Right atrium auricular region (tissue), 2 donors: ENCODE data around the gene VSIG10. TPM values are rescaled to one million over a fixed set of nuclear protein-coding genes. Genes with fewer than 3 reads are reported as not detected.

ENCODE experiments used
- DNase-seq: peaks from one replicate; pipeline ENCODE4 v3.0.0-alpha.2; 2019; ENCODE audit warnings: low spot score
- H3K27ac ChIP-seq, 2 donors: fragments of 200-600 bp; sonication (generic); 1 replicate in 1 of 2; 2 replicates in 1 of 2; pipeline ENCODE4 v1.5.1; 2016 to 2019
- H3K27me3 ChIP-seq, 2 donors: fragments of 200-600 bp; sonication (generic); one replicate each; pipeline versions ENCODE4 v1.5.1 to v1.6.0; 2017 to 2019
- H3K36me3 ChIP-seq: fragments of 200-600 bp; sonication (generic); one replicate; pipeline ENCODE4 v1.5.1; 2016
- H3K4me1 ChIP-seq, 2 donors: fragments of 200-600 bp; sonication (generic); one replicate each; pipeline versions ENCODE4 v1.5.1 to v1.6.0; 2017 to 2019
- H3K4me3 ChIP-seq, 2 donors: fragments of 200-600 bp; sonication (generic); 1 replicate in 1 of 2; 2 replicates in 1 of 2; pipeline ENCODE4 v1.5.1; 2017 to 2019; ENCODE audit warnings: mild to moderate bottlenecking in 1 of 2, moderate library complexity in 1 of 2
- H3K9me3 ChIP-seq, 2 donors: fragments of 200-600 bp; sonication (generic); one replicate each; pipeline ENCODE4 v1.5.1; 2019
- CTCF ChIP-seq, 2 donors: fragments of 200-600 bp; sonication (generic); IDR thresholded peaks; one replicate each; pipeline ENCODE4 v1.5.1; 2019; ENCODE audit warnings: antibody characterized with exemption in 2 of 2
- total RNA-seq, 2 donors: library from RNA; depleted of rRNA; stranded (reverse); fragments of >200 nt; gene quantifications; one replicate each; pipeline ENCODE4 v1.1.0, GENCODE V29; 2016

Gene VSIG10
- total RNA-seq, 2 donors from 2014 or later: 11.0 to 12.4 TPM

DNA sequence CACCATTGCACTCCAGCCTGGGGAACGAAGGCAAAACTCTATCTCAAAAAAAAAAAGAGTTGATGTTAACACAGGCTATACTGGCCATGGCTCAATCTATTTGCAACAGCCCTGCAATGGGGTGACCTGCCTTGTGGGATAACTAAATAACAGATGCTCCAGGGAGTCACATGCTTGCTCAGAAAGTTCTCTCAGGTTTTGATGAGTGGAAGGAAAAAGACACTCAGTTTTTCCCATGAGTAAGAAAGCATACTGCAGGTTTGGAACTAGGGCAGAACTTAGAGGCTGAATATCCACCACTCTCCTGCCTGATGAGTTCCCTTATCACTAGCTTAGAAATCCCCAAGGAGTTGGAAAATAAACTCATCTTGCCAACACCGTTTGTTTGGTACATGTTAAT lies 59.7 kb downstream of the VSIG10 start:
- peaks cover 35% of the 10 kb centered on the region for H3K36me3 ChIP-seq
- DNase-seq: no peak
- H3K27me3 ChIP-seq: no peaks in the 10 kb centered on the region
- no peak overlapping the region for H3K27ac ChIP-seq
- no peak for TF ChIP-seq CTCF (IDR thresholded peaks at IDR 0.05)
- H3K9me3 ChIP-seq: no peaks in the 10 kb centered on the region
- no peak overlapping the region for H3K4me3 ChIP-seq
- H3K4me1 ChIP-seq: no peaks in the 10 kb centered on the region

- DNase-seq: no peak
- no peaks in the 10 kb centered on the region for H3K27me3 ChIP-seq
- peaks cover 54% of the 10 kb centered on the region for H3K36me3 ChIP-seq
- H3K9me3 ChIP-seq: no peaks in the 10 kb centered on the region
- no peak overlapping the region for H3K4me3 ChIP-seq
- no peaks in the 10 kb centered on the region for H3K4me1 ChIP-seq
- TF ChIP-seq CTCF (IDR thresholded peaks at IDR 0.05): no peak
- H3K27ac ChIP-seq: no peak overlapping the region
Measured at GRCh38 chr12:118042091-118042490, 61.7 kb downstream of the VSIG10 start.

- Histone ChIP-seq H3K27ac (no peak overlapping the region), H3K4me3 (no peak overlapping the region), H3K36me3 (peaks cover 92% of the 10 kb centered on the region), H3K4me1 (no peaks in the 10 kb centered on the region), H3K9me3 (no peaks in the 10 kb centered on the region), H3K27me3 (no peaks in the 10 kb centered on the region)
- DNase-seq: no peak
- TF ChIP-seq CTCF (IDR thresholded peaks at IDR 0.05): no peak
Measured at GRCh38 chr12:118038137-118038536, 65.7 kb downstream of the VSIG10 start.

GRCh38 chr12:118036672-118037411 lies 67.0 kb downstream of the VSIG10 start:
- no peak overlapping the region for H3K4me3 ChIP-seq
- no peak for TF ChIP-seq CTCF (IDR thresholded peaks at IDR 0.05)
- H3K36me3 ChIP-seq: peaks cover 92% of the 10 kb centered on the region
- no peaks in the 10 kb centered on the region for H3K9me3 ChIP-seq
- H3K4me1 ChIP-seq: no peaks in the 10 kb centered on the region
- no peaks in the 10 kb centered on the region for H3K27me3 ChIP-seq
- no peak overlapping the region for H3K27ac ChIP-seq
- no peak for DNase-seq

DNA sequence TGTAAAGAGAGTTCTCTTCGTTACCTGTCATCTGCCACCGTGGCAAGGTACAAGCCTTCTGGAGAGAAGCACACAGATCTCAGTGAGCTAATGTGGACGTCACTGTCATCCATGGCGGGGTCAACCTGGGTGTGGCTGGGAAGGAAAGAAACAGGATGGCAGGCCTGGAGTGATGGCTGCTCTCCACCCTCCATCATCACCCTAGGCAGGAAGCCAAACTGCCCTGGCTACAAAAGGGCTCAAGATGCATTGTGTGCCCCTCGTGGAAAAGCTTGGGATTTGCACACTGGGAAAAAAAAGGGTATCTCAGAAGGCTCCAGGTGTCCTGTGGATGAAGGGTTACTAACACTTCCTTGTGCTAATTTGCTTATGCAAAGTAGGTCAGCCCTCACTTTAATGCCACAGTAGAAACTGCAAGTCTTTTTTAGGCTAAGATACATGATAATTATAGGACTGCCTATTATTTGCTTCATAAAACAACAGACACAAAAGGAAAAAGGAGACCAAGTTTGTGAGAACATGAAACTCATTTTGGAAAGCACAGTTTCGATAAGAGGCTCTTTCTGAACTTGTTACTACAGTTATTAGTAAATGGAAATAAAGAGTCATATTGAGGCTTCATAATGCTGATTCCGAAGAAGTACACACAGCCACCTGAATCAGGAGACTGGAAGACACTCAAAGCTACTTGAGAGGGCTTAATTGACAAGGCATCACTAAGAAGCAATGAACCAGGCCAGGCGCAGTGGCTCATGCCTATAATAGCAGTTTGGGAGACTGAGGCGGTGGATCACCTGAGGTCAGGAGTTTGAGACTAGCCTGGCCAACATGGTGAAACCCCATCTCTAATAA lies 68.4 kb downstream of the VSIG10 start:
- TF ChIP-seq CTCF (IDR thresholded peaks at IDR 0.05): no peak
- DNase-seq: no peak
- no peak overlapping the region for H3K27ac ChIP-seq

More for the DNA sequence above, 68.4 kb downstream of the VSIG10 start:
- H3K4me3 ChIP-seq: no peak overlapping the region
- H3K4me1 ChIP-seq: no peaks in the 10 kb centered on the region
- H3K36me3 ChIP-seq: peaks cover 93% of the 10 kb centered on the region
- no peaks in the 10 kb centered on the region for H3K27me3 ChIP-seq
- no peaks in the 10 kb centered on the region for H3K9me3 ChIP-seq
